Hepatocyte (in vitro differentiated cells): ENCODE measurements around the gene CCM2L. TPM values are rescaled to one million over a fixed set of nuclear protein-coding genes. Genes with fewer than 3 reads are reported as not detected.

Experiments used
- DNase-seq: peaks from one replicate; pipeline ENCODE4 v3.0.0-alpha.2; 2016; ENCODE audit warnings: low spot score
- H2AFZ ChIP-seq: fragments of 200-600 bp; sonication (generic); 2 replicates; pipeline ENCODE4 v1.6.0; 2016; ENCODE audit warnings: antibody characterized with exemption, mild to moderate bottlenecking
- H3K27ac ChIP-seq: fragments of 200-600 bp; sonication (generic); 2 replicates; pipeline ENCODE4 v1.5.1; 2016; ENCODE audit warnings: mild to moderate bottlenecking
- H3K27me3 ChIP-seq: fragments of 200-600 bp; sonication (generic); 2 replicates; pipeline ENCODE4 v1.6.1; 2016
- H3K36me3 ChIP-seq: fragments of 200-600 bp; sonication (generic); replicated peaks from 2 replicates; pipeline ENCODE4 v1.5.1; 2016; ENCODE audit warnings: low read depth; ENCODE audit not compliant: insufficient read depth
- H3K4me1 ChIP-seq: fragments of 200-600 bp; sonication (generic); 2 replicates; pipeline ENCODE4 v1.5.1; 2016; ENCODE audit warnings: mild to moderate bottlenecking, moderate library complexity; ENCODE audit not compliant: insufficient read depth
- H3K4me2 ChIP-seq: fragments of 200-600 bp; sonication (generic); 2 replicates; pipeline ENCODE4 v1.6.0; 2016
- H3K4me3 ChIP-seq: fragments of 200-600 bp; sonication (generic); 2 replicates; pipeline ENCODE4 v1.5.1; 2016; ENCODE audit warnings: mild to moderate bottlenecking
- H3K79me2 ChIP-seq: fragments of 200-600 bp; sonication (generic); 2 replicates; pipeline ENCODE4 v1.6.0; 2017; ENCODE audit warnings: mild to moderate bottlenecking
- H3K9me2 ChIP-seq: fragments of 200-600 bp; sonication (generic); replicated peaks from 2 replicates; pipeline ENCODE4 v1.6.0; 2017; ENCODE audit warnings: mild to moderate bottlenecking; ENCODE audit not compliant: insufficient read depth
- H3K9me3 ChIP-seq: fragments of 200-600 bp; sonication (generic); 2 replicates; pipeline ENCODE4 v1.5.1; 2016; ENCODE audit warnings: low read depth, mild to moderate bottlenecking
- H4K20me1 ChIP-seq: fragments of 200-600 bp; sonication (generic); 2 replicates; pipeline ENCODE4 v1.6.0; 2016; ENCODE audit warnings: mild to moderate bottlenecking; ENCODE audit not compliant: insufficient read depth, poor library complexity, severe bottlenecking
- EZH2 ChIP-seq: fragments of 200-600 bp; sonication (generic); IDR thresholded peaks from 2 replicates; pipeline ENCODE4 v1.6.1; 2016; ENCODE audit warnings: antibody characterized with exemption, mild to moderate bottlenecking, borderline replicate concordance
- EZH2phosphoT487 ChIP-seq: fragments of 200-600 bp; sonication (generic); IDR thresholded peaks from one replicate; pipeline ENCODE4 v1.6.1; 2018; ENCODE audit warnings: antibody characterized with exemption, mild to moderate bottlenecking, low read depth, moderate library complexity; ENCODE audit not compliant: unreplicated experiment, severe bottlenecking
- WGBS: methylation state at CpG from one replicate; pipeline ENCODE4 v1.1.6; 2016; ENCODE audit warnings: low lambda C conversion rate; ENCODE audit errors: missing lambda C conversion rate; 5-methylcytosine and 5-hydroxymethylcytosine counted together
- polyA plus RNA-seq: library from polyadenylated mRNA; unstranded; fragments of >200 nt; fragmentation: Nextera tagmentation; extraction: Ambion mirVana; gene quantifications from 2 replicates; pipeline ENCODE4 v1.2.1, GENCODE V29; 2016
- total RNA-seq: library from RNA; depleted of rRNA; stranded (reverse); fragments of >200 nt; gene quantifications from 2 replicates; pipeline ENCODE4 v1.2.3, GENCODE V29; 2014
- TF ChIP-seq, protein P1 (sequence below): fragments of 200-600 bp; sonication (generic); IDR thresholded peaks from 2 replicates; pipeline ENCODE4 v1.5.1; 2016; ENCODE audit warnings: antibody characterized with exemption, mild to moderate bottlenecking; ENCODE audit not compliant: poor library complexity

The CCM2L gene
- total and polyA plus RNA-seq, 2 experiments from 2014 or later: 0.77 to 1.0 TPM

DNA sequence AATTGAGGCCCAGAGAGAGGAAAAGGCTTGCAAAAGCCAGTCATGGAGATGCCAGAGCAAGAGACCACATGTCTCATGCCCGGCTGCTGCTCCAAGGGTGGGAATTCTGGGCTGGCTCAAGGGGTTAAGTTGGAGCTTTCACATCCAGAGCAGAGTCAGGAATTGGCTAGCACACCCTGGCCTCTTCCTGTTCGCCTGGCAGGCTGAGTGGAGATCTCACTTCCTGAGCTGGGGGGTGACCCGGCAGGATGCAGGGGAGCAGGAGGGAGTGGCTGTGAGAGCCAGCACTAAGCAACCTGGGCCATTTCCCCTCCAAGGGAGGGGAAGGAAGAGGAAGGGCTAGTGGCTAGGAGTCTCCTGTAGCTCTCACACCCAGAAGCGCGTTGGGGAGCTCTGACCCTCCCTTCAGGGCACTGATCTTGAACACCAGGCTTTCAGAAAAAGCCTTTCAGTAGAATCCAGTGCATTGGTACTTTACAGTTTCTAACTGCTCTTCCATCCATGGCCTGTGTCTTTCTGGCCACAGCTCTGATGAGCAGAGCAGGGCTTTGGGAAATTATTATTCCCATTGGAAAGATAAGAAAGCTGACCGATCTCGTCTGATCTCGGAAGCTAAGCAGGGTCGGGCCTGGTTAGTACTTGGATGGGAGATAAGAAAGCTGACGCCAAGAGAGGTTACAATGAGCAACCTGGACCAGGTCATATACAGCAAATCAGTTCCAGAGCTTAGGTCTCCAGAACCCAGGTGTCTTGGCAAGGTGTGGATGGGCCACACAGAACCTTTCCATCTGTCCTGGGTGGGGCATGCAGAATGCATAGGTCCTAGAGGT, 2.2 kb upstream of the CCM2L start:
- Histone ChIP-seq H3K79me2 (no peaks in the 10 kb centered on the region), H3K27me3 (peaks cover 43% of the 10 kb centered on the region), H4K20me1 (no peaks in the 10 kb centered on the region), H3K4me3 (no peak overlapping the region), H3K36me3 (no peaks in the 10 kb centered on the region), H3K4me2 (no peak overlapping the region), H3K4me1 (no peaks in the 10 kb centered on the region), H3K27ac (no peak overlapping the region), H3K9me3 (no peaks in the 10 kb centered on the region), H3K9me2 (no peaks in the 10 kb centered on the region), H2AFZ (no peak overlapping the region)
- TF ChIP-seq EZH2: no peak
- no peak for TF ChIP-seq EZH2phosphoT487
- TF ChIP-seq, protein P1, sequence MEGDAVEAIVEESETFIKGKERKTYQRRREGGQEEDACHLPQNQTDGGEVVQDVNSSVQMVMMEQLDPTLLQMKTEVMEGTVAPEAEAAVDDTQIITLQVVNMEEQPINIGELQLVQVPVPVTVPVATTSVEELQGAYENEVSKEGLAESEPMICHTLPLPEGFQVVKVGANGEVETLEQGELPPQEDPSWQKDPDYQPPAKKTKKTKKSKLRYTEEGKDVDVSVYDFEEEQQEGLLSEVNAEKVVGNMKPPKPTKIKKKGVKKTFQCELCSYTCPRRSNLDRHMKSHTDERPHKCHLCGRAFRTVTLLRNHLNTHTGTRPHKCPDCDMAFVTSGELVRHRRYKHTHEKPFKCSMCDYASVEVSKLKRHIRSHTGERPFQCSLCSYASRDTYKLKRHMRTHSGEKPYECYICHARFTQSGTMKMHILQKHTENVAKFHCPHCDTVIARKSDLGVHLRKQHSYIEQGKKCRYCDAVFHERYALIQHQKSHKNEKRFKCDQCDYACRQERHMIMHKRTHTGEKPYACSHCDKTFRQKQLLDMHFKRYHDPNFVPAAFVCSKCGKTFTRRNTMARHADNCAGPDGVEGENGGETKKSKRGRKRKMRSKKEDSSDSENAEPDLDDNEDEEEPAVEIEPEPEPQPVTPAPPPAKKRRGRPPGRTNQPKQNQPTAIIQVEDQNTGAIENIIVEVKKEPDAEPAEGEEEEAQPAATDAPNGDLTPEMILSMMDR: no peak
- 44% methylated on average over 10 of the region's 10 CpGs for WGBS
- no peak for DNase-seq

DNA sequence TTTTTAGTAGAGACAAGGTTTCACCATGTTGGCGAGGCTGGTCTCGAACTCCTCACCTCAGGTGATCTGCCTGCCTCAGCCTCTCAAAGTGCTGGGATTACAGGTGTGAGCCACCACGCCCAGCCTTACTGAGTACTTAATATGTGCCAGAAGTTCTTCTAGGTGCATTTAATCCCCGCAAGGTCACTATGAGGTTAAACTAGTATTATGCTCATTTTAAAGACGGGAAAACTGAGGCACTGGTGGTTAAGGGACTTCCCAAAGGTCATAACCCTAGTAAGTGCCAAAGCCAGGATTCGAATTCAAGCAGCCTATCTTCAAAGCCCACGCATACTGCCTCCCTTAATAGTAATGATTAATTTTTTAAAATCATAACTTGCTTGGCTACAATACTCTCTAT, 674 bp upstream of the CCM2L start:
- H3K79me2 ChIP-seq: no peaks in the 10 kb centered on the region
- no peaks in the 10 kb centered on the region for H3K9me3 ChIP-seq
- no peak for TF ChIP-seq EZH2phosphoT487
- no peak for TF ChIP-seq EZH2
- TF ChIP-seq, protein P1: no peak
- no peak overlapping the region for H3K27ac ChIP-seq
- H3K4me3 ChIP-seq: no peak overlapping the region
- no peaks in the 10 kb centered on the region for H4K20me1 ChIP-seq
- no peaks in the 10 kb centered on the region for H3K9me2 ChIP-seq
- no peak overlapping the region for H2AFZ ChIP-seq
- peaks cover 52% of the 10 kb centered on the region for H3K27me3 ChIP-seq
- no peaks in the 10 kb centered on the region for H3K36me3 ChIP-seq
- 93% methylated on average over 7 of the region's 7 CpGs for WGBS
- DNase-seq: no peak
- no peak overlapping the region for H3K4me2 ChIP-seq
- no peaks in the 10 kb centered on the region for H3K4me1 ChIP-seq

DNA sequence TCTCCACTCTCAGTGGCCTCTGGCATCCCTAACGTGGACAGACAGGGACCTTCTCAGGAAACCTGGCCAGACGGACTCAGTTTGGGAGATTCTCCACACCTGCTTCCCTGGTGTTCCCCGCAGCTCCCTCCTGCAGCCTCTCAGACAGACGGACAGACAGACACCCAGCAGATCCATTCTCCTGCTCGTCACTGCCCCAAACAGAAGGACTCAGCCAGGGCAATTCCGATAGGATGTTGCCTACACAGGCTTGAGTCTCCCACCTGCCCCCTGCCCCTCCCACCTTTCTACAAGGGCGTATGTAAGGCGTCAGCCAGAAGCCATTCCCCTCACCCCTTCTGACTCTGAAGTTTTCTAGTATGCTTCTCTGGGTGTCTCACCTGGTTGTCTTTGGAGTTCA, 428 bp downstream of the CCM2L start:
- Histone ChIP-seq H3K4me3 (no peak overlapping the region), H2AFZ (no peak overlapping the region), H3K27me3 (peaks cover 61% of the 10 kb centered on the region), H3K4me1 (no peaks in the 10 kb centered on the region), H3K79me2 (no peaks in the 10 kb centered on the region), H3K36me3 (no peaks in the 10 kb centered on the region), H3K4me2 (no peak overlapping the region), H3K27ac (no peak overlapping the region), H3K9me2 (no peaks in the 10 kb centered on the region), H3K9me3 (no peaks in the 10 kb centered on the region), H4K20me1 (no peaks in the 10 kb centered on the region)
- WGBS: 36% methylated on average over 8 of the region's 8 CpGs
- DNase-seq: no peak
- TF ChIP-seq EZH2phosphoT487: no peak
- no peak for TF ChIP-seq EZH2
- TF ChIP-seq, protein P1: no peak
